BE2C (cell line): ENCODE measurements around the gene ZDHHC4.
"Not testable (repeated sequence)": the region's sequence is repeated elsewhere in the genome, so short reads cannot be mapped to it uniquely, and the experiment has no call there.

Experiments used
- DNase-seq: peaks from one replicate; pipeline ENCODE4 v3.0.0-alpha.2; 2020
- H3K27me3 ChIP-seq: fragments of 250-450 bp; sonication (Bioruptor Pico); 2 replicates; pipeline ENCODE4 v1.5.1; 2020; ENCODE audit warnings: mild to moderate bottlenecking
- H3K36me3 ChIP-seq: fragments of 250-450 bp; sonication (Bioruptor Pico); 2 replicates; pipeline ENCODE4 v1.5.1; 2020; ENCODE audit warnings: mild to moderate bottlenecking
- H3K4me1 ChIP-seq: fragments of 250-450 bp; sonication (Bioruptor Pico); 2 replicates; pipeline ENCODE4 v1.5.1; 2020
- H3K4me3 ChIP-seq: 2 replicates; pipeline ENCODE4 v1.5.1; 2011; ENCODE audit warnings: low read depth, low read length
- H3K9me3 ChIP-seq: fragments of 250-450 bp; sonication (Bioruptor Pico); 2 replicates; pipeline ENCODE4 v1.5.1; 2020
- CTCF ChIP-seq: IDR thresholded peaks from 2 replicates; pipeline ENCODE4 v1.5.1; 2012; ENCODE audit warnings: mild to moderate bottlenecking, low read depth, low read length

The ZDHHC4 gene

GRCh38 chr7:6623589-6624245 lies 46.5 kb downstream of the ZDHHC4 start:
- H3K27me3 ChIP-seq: no peaks in the 10 kb centered on the region
- no peak for DNase-seq
- H3K9me3 ChIP-seq: no peaks in the 10 kb centered on the region
- TF ChIP-seq CTCF: no peak
- H3K4me1 ChIP-seq: no peaks in the 10 kb centered on the region
- H3K4me3 ChIP-seq: no peak overlapping the region
- no peaks in the 10 kb centered on the region for H3K36me3 ChIP-seq

- Histone ChIP-seq H3K27me3 (no peaks in the 10 kb centered on the region), H3K9me3 (no peaks in the 10 kb centered on the region), H3K4me3 (no peak overlapping the region), H3K36me3 (no peaks in the 10 kb centered on the region), H3K4me1 (no peaks in the 10 kb centered on the region)
- TF ChIP-seq CTCF: no peak
- DNase-seq: no peak
These were observed 47.0 kb downstream of the ZDHHC4 start for GRCh38 chr7:6624246-6624611.

- H3K9me3 ChIP-seq: no peaks in the 10 kb centered on the region
- no peaks in the 10 kb centered on the region for H3K27me3 ChIP-seq
- no peak for TF ChIP-seq CTCF
- no peaks in the 10 kb centered on the region for H3K36me3 ChIP-seq
- no peaks in the 10 kb centered on the region for H3K4me1 ChIP-seq
- H3K4me3 ChIP-seq: no peak overlapping the region
- no peak for DNase-seq
These were observed 50.8 kb downstream of the ZDHHC4 start for GRCh38 chr7:6628045-6628444.

GRCh38 chr7:6630007-6630849 lies 53.0 kb downstream of the ZDHHC4 start:
- no peak for TF ChIP-seq CTCF
- no peaks in the 10 kb centered on the region for H3K27me3 ChIP-seq
- H3K4me3 ChIP-seq: no peak overlapping the region
- H3K9me3 ChIP-seq: no peaks in the 10 kb centered on the region
- H3K36me3 ChIP-seq: no peaks in the 10 kb centered on the region
- DNase-seq: no peak
- no peaks in the 10 kb centered on the region for H3K4me1 ChIP-seq

GRCh38 chr7:6631605-6632004 lies 54.4 kb downstream of the ZDHHC4 start:
- TF ChIP-seq CTCF: no peak
- Histone ChIP-seq H3K4me3 (no peak overlapping the region), H3K36me3 (no peaks in the 10 kb centered on the region), H3K27me3 (no peaks in the 10 kb centered on the region), H3K9me3 (no peaks in the 10 kb centered on the region), H3K4me1 (no peaks in the 10 kb centered on the region)
- no peak for DNase-seq

- H3K36me3 ChIP-seq: peaks cover 2% of the 10 kb centered on the region; the same call in 1 of the 2 replicates
- H3K27me3 ChIP-seq: no peaks in the 10 kb centered on the region
- no peaks in the 10 kb centered on the region for H3K4me1 ChIP-seq
- H3K4me3 ChIP-seq: no peak overlapping the region
- no peaks in the 10 kb centered on the region for H3K9me3 ChIP-seq
- no peak for TF ChIP-seq CTCF
- DNase-seq: no peak
These were observed 56.8 kb downstream of the ZDHHC4 start for GRCh38 chr7:6634021-6634420.

- not testable (repeated sequence) for H3K4me3 ChIP-seq, H3K9me3 ChIP-seq, DNase-seq, H3K4me1 ChIP-seq, H3K27me3 ChIP-seq
- H3K36me3 ChIP-seq: peaks cover 11% of the 10 kb centered on the region
These were observed 57.7 kb downstream of the ZDHHC4 start for GRCh38 chr7:6634971-6635370.
